GM18505 (cell line): ENCODE data around the gene HRC.
"Not testable (repeated sequence)": the region's sequence is repeated elsewhere in the genome, so short reads cannot be mapped to it uniquely, and the experiment has no call there.

Experiments used
- ATAC-seq: cut with Tn5 transposase; IDR thresholded peaks from one replicate; pipeline ENCODE4 v1.9.1; 2021; ENCODE audit not compliant: unreplicated experiment
- POLR2A ChIP-seq: IDR thresholded peaks from 4 replicates; pipeline ENCODE4 v1.6.1; 2011; ENCODE audit warnings: borderline replicate concordance; ENCODE audit not compliant: insufficient read depth, insufficient read length; ENCODE audit errors: extremely low read depth

HRC gene, protein sequence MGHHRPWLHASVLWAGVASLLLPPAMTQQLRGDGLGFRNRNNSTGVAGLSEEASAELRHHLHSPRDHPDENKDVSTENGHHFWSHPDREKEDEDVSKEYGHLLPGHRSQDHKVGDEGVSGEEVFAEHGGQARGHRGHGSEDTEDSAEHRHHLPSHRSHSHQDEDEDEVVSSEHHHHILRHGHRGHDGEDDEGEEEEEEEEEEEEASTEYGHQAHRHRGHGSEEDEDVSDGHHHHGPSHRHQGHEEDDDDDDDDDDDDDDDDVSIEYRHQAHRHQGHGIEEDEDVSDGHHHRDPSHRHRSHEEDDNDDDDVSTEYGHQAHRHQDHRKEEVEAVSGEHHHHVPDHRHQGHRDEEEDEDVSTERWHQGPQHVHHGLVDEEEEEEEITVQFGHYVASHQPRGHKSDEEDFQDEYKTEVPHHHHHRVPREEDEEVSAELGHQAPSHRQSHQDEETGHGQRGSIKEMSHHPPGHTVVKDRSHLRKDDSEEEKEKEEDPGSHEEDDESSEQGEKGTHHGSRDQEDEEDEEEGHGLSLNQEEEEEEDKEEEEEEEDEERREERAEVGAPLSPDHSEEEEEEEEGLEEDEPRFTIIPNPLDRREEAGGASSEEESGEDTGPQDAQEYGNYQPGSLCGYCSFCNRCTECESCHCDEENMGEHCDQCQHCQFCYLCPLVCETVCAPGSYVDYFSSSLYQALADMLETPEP

DNA sequence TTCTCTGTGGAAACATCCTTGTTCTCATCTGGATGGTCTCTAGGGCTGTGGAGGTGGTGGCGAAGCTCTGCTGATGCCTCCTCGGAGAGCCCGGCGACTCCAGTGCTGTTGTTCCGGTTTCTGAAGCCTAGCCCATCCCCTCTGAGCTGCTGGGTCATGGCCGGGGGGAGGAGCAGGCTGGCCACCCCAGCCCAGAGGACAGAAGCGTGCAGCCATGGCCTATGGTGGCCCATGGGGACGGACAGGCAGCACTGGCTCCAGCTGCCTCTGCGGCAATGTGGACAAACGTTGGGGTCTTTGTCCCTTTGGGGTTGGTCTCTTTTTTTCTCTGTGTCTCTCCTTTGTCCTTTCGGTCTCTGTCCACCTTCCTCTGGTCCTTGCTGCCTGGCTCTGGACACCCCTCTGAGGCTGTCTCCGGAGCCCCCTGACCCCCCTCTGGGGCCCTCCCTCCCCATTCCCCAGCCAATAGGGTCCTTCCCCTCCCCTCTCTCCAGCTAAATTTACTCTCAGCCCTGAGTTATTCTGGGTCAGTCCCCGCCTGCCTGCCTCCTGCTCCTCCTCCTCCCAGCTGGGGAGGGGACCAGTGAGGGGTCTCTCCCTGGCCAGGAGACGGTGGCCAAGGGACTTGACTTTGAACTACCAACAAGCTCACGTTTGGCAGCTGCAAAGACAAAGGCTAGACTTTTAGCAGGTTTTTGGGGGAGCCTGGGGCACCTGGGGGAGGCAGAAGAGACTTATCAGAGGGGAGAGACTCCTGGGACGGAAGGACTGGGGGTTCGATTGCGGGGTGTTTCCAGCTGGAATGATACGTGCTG, at the start of gene HRC:
Gene HRC, minus strand, starts transcription at position 392 of the 815 bp plus-strand sequence. Its CDS starts 159 bp downstream, at position 233.
- no peak for TF ChIP-seq POLR2A
- no peak for ATAC-seq

GRCh38 chr19:49201042-49201441, 45.8 kb upstream of the HRC start:
- no peak for ATAC-seq
- no peak for TF ChIP-seq POLR2A

DNA sequence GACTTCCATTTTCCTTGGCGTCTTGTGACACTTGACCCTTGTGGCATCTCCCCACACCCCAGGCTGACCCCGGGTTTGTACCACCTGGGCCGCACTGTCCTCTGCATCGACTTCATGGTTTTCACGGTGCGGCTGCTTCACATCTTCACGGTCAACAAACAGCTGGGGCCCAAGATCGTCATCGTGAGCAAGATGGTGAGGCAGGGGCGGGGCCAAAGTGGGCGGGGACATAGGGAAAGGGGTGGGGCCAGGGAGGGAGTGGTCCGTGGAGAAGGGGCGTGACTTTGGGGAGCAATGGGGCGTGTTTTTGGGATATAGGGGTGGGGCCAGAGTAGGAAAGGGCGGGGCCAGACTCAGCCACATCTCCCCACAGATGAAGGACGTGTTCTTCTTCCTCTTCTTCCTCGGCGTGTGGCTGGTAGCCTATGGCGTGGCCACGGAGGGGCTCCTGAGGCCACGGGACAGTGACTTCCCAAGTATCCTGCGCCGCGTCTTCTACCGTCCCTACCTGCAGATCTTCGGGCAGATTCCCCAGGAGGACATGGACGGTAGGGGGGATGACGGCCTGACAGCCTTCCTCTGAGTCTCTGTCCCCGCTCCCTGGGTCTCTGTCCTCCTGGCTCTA, 45.2 kb upstream of the HRC start:
- no peak for ATAC-seq
- TF ChIP-seq POLR2A = no peak

DNA sequence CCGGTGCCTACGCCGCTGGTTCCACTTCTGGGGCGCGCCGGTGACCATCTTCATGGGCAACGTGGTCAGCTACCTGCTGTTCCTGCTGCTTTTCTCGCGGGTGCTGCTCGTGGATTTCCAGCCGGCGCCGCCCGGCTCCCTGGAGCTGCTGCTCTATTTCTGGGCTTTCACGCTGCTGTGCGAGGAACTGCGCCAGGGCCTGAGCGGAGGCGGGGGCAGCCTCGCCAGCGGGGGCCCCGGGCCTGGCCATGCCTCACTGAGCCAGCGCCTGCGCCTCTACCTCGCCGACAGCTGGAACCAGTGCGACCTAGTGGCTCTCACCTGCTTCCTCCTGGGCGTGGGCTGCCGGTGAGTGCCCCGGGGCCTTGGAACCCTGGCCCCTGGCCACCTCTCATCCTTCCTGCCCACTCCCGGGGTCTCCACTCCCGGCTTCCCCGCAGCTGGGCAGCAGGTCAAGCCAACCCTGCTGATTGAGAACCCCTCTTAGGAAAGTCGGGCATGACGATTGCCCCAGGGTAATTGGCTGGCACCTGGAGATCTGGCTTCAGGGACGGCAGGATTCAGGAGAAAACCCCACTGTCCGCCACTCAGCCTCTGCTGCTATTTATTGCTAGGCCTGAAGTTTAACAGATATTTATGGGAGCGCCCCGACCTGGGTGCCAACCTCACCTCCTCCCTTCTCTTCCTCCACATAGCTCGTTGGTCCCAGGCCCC, 41.5 kb upstream of the HRC start:
- ATAC-seq = no peak
- TF ChIP-seq POLR2A = no peak

DNA sequence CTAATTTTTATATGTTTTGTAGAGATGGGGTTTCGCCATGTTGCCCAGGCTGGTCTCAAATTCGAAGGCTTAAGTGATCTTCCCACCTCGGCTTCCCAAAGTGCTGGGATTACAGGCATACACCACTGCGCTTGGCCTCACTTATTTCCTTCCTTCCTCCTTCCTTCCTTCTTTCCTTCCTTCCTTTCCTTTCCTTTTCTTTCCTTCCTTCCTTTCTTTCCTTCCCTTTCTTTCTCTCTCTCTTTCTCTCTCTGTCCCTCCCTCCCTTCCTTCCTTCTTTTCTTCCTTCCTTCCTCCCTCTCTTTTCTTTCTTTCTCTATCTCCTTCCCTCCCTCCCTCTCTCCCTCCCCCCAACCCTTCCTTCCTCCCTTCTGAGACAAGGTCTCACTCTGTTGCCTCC, 39.2 kb upstream of the HRC start:
- ATAC-seq = no peak
- no peak for TF ChIP-seq POLR2A

GRCh38 chr19:49193822-49194394, 38.7 kb upstream of the HRC start:
- no peak for TF ChIP-seq POLR2A
- ATAC-seq = no peak

DNA sequence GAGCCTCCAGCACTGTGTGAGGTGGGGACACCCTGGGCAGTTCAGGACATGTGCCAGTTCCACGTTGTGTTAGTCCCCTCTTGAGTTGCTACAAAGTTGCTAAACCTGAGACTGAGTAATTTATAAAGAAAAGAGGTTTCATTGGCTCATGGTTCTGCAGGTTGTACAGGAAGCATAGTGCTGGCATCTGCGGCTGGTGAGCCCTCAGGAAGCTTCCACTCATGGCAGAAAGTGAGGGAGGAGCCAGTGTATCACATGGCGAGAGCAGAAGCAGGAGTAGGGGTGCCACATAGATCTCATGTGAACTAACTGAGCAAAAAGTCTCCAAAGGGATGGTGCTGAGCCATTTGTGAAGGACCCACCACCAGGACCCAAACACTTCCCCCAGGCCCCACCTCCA, 35.6 kb upstream of the HRC start:
- ATAC-seq = no peak
- no peak for TF ChIP-seq POLR2A

DNA sequence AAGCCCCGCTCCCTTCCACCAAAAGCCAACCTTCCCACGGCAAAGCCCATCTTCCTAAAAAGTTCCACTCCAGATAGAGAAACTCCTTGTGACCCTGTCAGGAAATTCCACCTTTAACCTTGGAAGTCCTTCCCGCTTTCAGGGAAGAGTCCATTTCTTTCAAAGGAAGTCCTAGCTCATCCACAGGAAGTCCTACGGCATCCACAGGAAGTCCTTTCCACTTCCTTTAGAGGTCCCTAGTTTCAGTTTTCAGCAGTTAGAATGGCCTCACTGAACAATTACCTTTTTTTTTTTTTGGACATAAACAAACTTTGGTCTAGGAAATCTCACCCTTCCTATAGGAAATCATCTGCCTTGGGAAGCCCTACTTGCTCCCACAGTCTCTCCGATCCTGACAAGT, 34.1 kb upstream of the HRC start:
- no peak for ATAC-seq
- no peak for TF ChIP-seq POLR2A

GRCh38 chr19:49188626-49189200, 33.5 kb upstream of the HRC start:
- no peak for ATAC-seq
- TF ChIP-seq POLR2A = no peak

DNA sequence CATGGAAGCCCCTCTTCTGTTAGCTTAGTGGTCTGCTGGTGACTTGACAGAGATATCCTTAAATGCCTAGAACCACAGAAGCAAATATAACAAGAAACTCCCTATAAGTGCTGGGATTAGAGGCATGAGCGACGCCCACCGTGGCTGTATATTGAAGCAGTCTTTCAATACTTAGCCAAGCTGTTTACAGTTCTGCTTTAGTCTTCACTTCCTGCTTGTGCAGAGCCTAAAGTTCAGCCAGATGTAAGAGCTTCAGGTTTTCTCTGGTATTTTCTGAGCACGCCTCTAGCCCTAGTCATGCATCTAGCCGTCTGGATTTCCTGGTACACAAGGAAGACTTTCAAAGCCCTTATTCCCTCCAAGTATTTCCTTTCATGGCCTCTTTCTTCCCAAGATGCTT, 30.9 kb upstream of the HRC start:
- no peak for ATAC-seq
- TF ChIP-seq POLR2A = no peak

- TF ChIP-seq POLR2A = no peak
- no peak for ATAC-seq
Observed at GRCh38 chr19:49182848-49183375, 27.7 kb upstream of the HRC start.

DNA sequence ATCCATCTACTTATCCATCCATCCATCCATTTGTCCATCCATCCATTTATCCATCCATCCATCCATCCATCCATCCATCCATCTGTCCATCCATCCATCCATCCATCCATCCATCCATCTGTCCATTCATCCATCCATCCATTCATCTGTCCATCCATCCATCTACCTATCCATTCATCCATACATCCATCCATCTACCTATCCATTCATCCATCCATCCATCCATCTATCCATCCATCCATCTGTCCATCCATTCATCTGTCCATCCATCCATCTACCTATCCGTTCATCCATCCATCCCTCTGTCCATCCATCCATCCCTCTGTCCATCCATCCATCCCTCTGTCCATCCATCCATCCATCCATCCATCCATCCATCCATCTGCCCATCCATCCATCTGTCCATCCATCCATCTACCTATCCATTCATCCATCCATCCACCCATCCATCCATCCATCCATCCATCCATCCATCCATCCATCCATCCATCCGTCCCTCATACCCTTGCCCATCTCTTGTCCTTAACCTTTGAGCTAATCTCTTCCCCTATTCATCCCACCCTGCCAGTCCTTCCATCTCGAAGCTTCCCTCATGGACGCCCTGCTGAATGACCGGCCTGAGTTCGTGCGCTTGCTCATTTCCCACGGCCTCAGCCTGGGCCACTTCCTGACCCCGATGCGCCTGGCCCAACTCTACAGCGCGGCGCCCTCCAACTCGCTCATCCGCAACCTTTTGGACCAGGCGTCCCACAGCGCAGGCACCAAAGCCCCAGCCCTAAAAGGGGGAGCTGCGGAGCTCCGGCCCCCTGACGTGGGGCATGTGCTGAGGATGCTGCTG, 27.0 kb upstream of the HRC start:
- ATAC-seq = not testable (repeated sequence)
